Gastrocnemius medialis (tissue), 4 donors: ENCODE data around the gene EID2B. TPM values are rescaled to one million over a fixed set of nuclear protein-coding genes. Genes with fewer than 3 reads are reported as not detected.

Experiments used
- ATAC-seq, 2 donors: fragments of 150-250 bp; one replicate each; pipeline ENCODE4 v1.9.1; 2016
- DNase-seq, 2 donors: peaks; one replicate each; pipeline ENCODE4 v3.0.0-alpha.2; 2019
- H3K27ac ChIP-seq, 4 donors: fragments of 200-600 bp; sonication (generic); 1 replicate in 1 of 4; 2 replicates in 3 of 4; pipeline ENCODE4 v1.5.1; 2016 to 2018; ENCODE audit warnings: mild to moderate bottlenecking in 2 of 4, moderate library complexity in 1 of 4
- H3K27me3 ChIP-seq, 3 donors: fragments of 200-600 bp; sonication (generic) in 2 of 3; 1 replicate in 1 of 3; 2 replicates in 2 of 3; pipeline versions ENCODE4 v1.5.1 to v1.6.0; 2016 to 2019; ENCODE audit warnings: mild to moderate bottlenecking in 1 of 3, moderate library complexity in 1 of 3
- H3K36me3 ChIP-seq, 2 donors: fragments of 200-600 bp; sonication (generic) in 1 of 2; one replicate each; pipeline ENCODE4 v1.5.1; 2017 to 2018
- H3K4me1 ChIP-seq, 2 donors: fragments of 200-600 bp; sonication (generic) in 1 of 2; one replicate each; pipeline ENCODE4 v1.5.1; 2016 to 2017; ENCODE audit warnings: mild to moderate bottlenecking in 2 of 2
- H3K4me3 ChIP-seq, 4 donors: fragments of 200-600 bp; sonication (generic) in 3 of 4; 1 replicate in 1 of 4; 2 replicates in 3 of 4; pipeline ENCODE4 v1.5.1; 2016 to 2019; ENCODE audit warnings: mild to moderate bottlenecking in 2 of 4
- H3K9me3 ChIP-seq, 3 donors: fragments of 200-600 bp; sonication (generic) in 2 of 3; 1 replicate in 1 of 3; 2 replicates in 2 of 3; pipeline ENCODE4 v1.5.1; 2016 to 2019
- CTCF ChIP-seq, 5 experiments: fragments of 450-650 bp in 3 of 5; fragments of 200-600 bp in 2 of 5; sonication (generic) in 2 of 5; IDR thresholded peaks in 4 of 5; conservative IDR thresholded peaks in 1 of 5; 1 replicate in 4 of 5; 2 replicates in 1 of 5; pipeline ENCODE4 v1.5.1; 2016 to 2019; ENCODE audit warnings: antibody characterized with exemption in 5 of 5, mild to moderate bottlenecking in 3 of 5, moderate library complexity in 3 of 5
- POLR2A ChIP-seq, 2 donors: fragments of 450-650 bp; IDR thresholded peaks; one replicate each; pipeline ENCODE4 v1.6.1; 2017; ENCODE audit warnings: antibody characterized with exemption in 2 of 2, mild to moderate bottlenecking in 2 of 2, moderate library complexity in 2 of 2
- in situ Hi-C, 4 donors: fragments of 200-750 bp; cut with MboI; loops; one replicate each; pipeline versions ENCODE4 v1.15.0 to v1.8.0; 2017; ENCODE audit warnings: low sequenced_read_pairs in 4 of 4
- intact Hi-C: fragments of 100-400 bp; cut with DNase I; formaldehyde crosslinking; loops from one replicate; pipeline ENCODE4 v1.15.1; 2023; ENCODE audit warnings: low total_unique reads
- total RNA-seq, 4 donors: library from RNA; depleted of rRNA; stranded (reverse); fragments of >200 nt; gene quantifications; one replicate each; pipeline versions ENCODE4 v1.1.0 to v1.2.3, GENCODE V29; 2016

Gene EID2B
- total RNA-seq, 4 donors from 2014 or later: 0.91 to 6.5 (median 1.2) TPM

DNA sequence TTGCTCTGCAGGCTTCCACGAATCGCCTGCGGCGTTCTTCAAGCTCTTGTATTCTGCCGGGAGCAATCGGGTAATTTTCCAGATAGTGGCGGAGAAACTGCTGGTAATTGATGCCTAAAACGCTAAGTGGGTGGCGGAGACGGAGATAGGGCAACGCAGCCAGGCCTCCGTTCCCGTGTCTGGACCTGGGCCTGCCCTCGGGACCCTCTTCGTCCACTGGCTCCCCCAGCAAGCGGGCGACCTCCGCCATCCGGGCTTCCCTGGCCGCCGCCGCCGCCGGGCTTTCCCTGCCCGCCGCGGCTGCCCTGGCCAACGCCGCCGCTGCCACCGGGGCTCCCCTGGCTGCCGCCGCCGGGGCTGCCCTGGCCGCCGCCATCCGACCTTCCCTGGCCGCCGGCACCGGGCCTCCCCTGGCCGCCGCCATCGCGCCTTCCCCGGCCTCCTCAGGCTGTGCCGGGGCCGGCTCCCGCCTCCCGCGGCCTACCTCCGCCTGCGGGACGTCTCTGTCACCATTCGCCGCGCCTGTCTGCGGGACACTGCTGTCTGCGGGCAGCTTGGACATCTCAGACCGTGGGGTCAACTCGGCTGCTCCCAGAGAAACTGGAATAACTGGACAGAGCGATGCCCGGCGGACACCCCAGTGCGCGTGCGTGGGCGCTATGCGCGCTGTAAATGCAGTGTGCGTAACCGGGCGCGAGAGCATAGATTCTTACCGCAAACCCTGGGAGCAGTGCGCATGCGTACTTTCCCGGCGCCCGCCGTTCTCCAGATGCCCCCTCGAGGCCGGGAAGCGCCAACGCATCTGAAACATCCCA is 7.1 kb upstream of the EID2B start, which contains the start of gene EID2:
Gene EID2 (minus strand): TSS at position 644 of the 815 bp plus-strand sequence. CDS start 82 bp downstream, at position 562.
- Histone ChIP-seq H3K27me3 (no peaks in the 10 kb centered on the region), H3K9me3 (no peaks in the 10 kb centered on the region), H3K36me3 (no peaks in the 10 kb centered on the region), H3K4me1 (peaks cover 17 to 25% of the 10 kb centered on the region in 2 donors), H3K27ac (peak within 1 kb of the TSS; percentile 87 to 96 (median 94)), H3K4me3 (peak within 1 kb of the TSS; percentile 69 to 95 (median 84))
- DNase-seq (peak; percentile 94 to 95), ATAC-seq (peak; percentile 99)
- intact Hi-C loops: loop anchor here (5.0 to 10.0 kb wide), 3 partner anchors 197 to 433 kb away; partner anchors contain the start of genes FBL, PSMC4 and SAMD4B
- TF ChIP-seq CTCF (IDR thresholded peaks at IDR 0.05 in 4 of 5, conservative IDR thresholded peaks at IDR 0.05 in 1 of 5) (peak; percentile 51 to 95 (median 86)), POLR2A (IDR thresholded peaks at IDR 0.05) (peak; percentile 86 to 87)
- in situ Hi-C loops: loop anchor here in 3 of 4 donors (5.0 to 25.0 kb wide), 6 partner anchors 62 to 427 kb away; partner anchors contain the start of genes SAMD4B (in 3 of the 3), GMFG (in 2 of the 3), DYRK1B (in 1 of the 3) and FBL (in 1 of the 3)

DNA sequence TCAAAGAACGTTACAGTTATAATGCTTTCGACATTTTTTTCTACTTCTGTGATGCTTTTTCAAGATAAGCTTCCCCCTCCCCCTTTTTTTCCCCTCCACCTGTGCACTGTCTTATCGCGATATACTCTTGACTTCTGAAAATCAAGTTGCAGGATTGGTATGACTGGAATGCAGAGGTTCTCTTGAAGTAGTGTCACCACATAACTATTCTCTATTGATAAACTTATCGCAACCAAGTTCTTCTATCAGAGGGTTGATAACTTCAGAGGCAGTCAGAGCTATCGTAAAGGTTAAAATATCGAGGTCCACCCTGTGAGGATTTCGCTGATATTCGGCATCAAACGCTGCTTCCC is 6.5 kb upstream of the EID2B start:
- in situ Hi-C loops: loop anchor here in 3 of 4 donors (5.0 to 25.0 kb wide), 6 partner anchors 62 to 427 kb away; partner anchors contain the start of genes SAMD4B (in 3 of the 3), GMFG (in 2 of the 3), DYRK1B (in 1 of the 3) and FBL (in 1 of the 3)
- TF ChIP-seq CTCF (IDR thresholded peaks at IDR 0.05 in 4 of 5, conservative IDR thresholded peaks at IDR 0.05 in 1 of 5) (no peak), POLR2A (IDR thresholded peaks at IDR 0.05) (no peak)
- Histone ChIP-seq H3K27me3 (no peaks in the 10 kb centered on the region), H3K9me3 (no peaks in the 10 kb centered on the region), H3K4me3 (peak overlapping the region; percentile 69 to 95 (median 84)), H3K27ac (peak overlapping the region; percentile 87 to 96 (median 94)), H3K4me1 (peaks cover 17 to 25% of the 10 kb centered on the region in 2 donors), H3K36me3 (no peaks in the 10 kb centered on the region)
- ATAC-seq: no peak
- intact Hi-C loops: loop anchor here (5.0 kb wide), 2 partner anchors 197 to 433 kb away; partner anchors contain the start of genes PSMC4 and SAMD4B
- no peak for DNase-seq

DNA sequence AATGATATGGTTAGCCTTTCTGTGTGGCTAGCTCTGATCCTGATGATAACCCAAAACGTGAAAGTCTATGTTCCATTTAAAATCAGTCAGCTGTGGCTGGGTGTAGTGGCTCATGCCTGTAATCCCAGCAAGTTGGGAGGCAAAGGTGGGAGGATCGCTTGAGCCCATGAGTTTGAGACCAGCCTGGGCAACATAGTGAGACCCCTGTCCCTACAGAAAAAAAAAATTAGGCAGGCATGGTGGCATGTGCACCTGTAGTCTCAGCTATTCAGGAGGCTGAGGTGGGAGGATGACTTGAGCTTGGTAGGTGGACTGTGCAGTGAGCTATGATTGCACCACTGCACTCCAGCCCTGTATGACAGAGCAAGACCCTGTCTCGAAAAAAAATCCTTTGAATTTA is 1.1 kb upstream of the EID2B start:
- intact Hi-C loops (loop anchor here (2.0 to 5.0 kb wide), 5 partner anchors 53 to 406 kb away; partner anchors contain the start of genes PAK4 and TIMM50), in situ Hi-C loops (loop anchor here in 3 of 4 donors (5.0 to 25.0 kb wide), 7 partner anchors 46 to 421 kb away; partner anchors contain the start of genes SAMD4B (in 3 of the 3), GMFG (in 2 of the 3), RPS16 (in 2 of the 3) and DYRK1B (in 1 of the 3))
- ATAC-seq (no peak), DNase-seq (no peak)
- H3K4me3 ChIP-seq: no peak overlapping the region
- TF ChIP-seq POLR2A (IDR thresholded peaks at IDR 0.05) (no peak), CTCF (IDR thresholded peaks at IDR 0.05 in 4 of 5, conservative IDR thresholded peaks at IDR 0.05 in 1 of 5) (no peak)
- H3K9me3 ChIP-seq: no peaks in the 10 kb centered on the region
- H3K4me1 ChIP-seq: peaks cover 18 to 30% of the 10 kb centered on the region in 2 donors
- H3K27ac ChIP-seq: no peak overlapping the region
- H3K36me3 ChIP-seq: no peaks in the 10 kb centered on the region
- no peaks in the 10 kb centered on the region for H3K27me3 ChIP-seq

DNA sequence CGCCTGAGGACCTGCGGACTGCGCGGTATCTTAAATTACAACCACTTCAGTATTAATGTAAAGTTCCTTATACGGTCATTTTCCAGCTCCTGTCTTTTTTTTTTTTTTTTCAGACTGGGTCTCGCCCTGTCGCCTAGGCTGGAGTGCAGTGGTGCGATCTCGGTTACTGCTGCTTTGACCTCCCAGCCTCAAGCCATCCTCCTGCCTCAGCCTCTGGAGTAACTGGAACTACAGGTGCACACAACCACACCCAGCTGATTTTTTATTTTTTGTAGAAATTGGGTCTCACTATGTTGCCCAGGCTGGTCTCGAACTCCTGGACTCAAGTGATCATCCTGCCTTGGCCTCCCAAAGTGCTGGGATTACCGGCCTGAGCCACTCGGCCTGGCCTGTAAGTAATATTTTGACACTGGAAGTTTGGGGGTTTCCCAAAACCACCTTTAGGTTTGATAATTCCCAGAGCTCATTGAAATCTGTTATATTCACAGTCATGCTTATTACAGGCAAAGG is 406 bp upstream of the EID2B start:
- H3K27me3 ChIP-seq: no peaks in the 10 kb centered on the region
- no peaks in the 10 kb centered on the region for H3K9me3 ChIP-seq
- intact Hi-C loops: loop anchor here (2.0 to 5.0 kb wide), 5 partner anchors 52 to 406 kb away; partner anchors contain the start of genes PAK4 and TIMM50
- peak in 1 of 2 donors; percentile 10 for ATAC-seq
- no peak for DNase-seq
- H3K27ac ChIP-seq: peak overlapping the region; percentile 74 to 86 (median 83)
- in situ Hi-C loops: loop anchor here in 3 of 4 donors (5.0 to 25.0 kb wide), 7 partner anchors 46 to 421 kb away; partner anchors contain the start of genes SAMD4B (in 3 of the 3), GMFG (in 2 of the 3), RPS16 (in 2 of the 3) and DYRK1B (in 1 of the 3)
- no peaks in the 10 kb centered on the region for H3K36me3 ChIP-seq
- H3K4me1 ChIP-seq: peaks cover 11 to 23% of the 10 kb centered on the region in 2 donors
- peak overlapping the region; percentile 74 to 90 (median 84) for H3K4me3 ChIP-seq
- TF ChIP-seq POLR2A (IDR thresholded peaks at IDR 0.05): no peak
- peak in 1 of 5 experiments; percentile 5 for TF ChIP-seq CTCF (IDR thresholded peaks at IDR 0.05 in 4 of 5, conservative IDR thresholded peaks at IDR 0.05 in 1 of 5)
